Putamen (tissue), 1 donor: ENCODE results near the gene AMZ2.
"Not testable (repeated sequence)": the region's sequence is repeated elsewhere in the genome, so short reads cannot be mapped to it uniquely, and the experiment has no call there.

ENCODE experiments used
- DNase-seq: peaks from one replicate; pipeline ENCODE4 v3.0.0-alpha.2; 2016; ENCODE audit warnings: low spot score

The AMZ2 gene

GRCh38 chr17:68220786-68221185 lies 27.1 kb upstream of the AMZ2 start:
- DNase-seq: not testable (repeated sequence)

- DNase-seq: no peak
Measured at GRCh38 chr17:68221786-68222185, 26.1 kb upstream of the AMZ2 start.

GRCh38 chr17:68222606-68223005 lies 25.2 kb upstream of the AMZ2 start:
- no peak for DNase-seq

GRCh38 chr17:68225055-68225454 lies 22.8 kb upstream of the AMZ2 start:
- DNase-seq: not testable (repeated sequence)

- not testable (repeated sequence) for DNase-seq
Measured at GRCh38 chr17:68228039-68228680, 19.7 kb upstream of the AMZ2 start.

GRCh38 chr17:68228817-68229570 lies 18.8 kb upstream of the AMZ2 start:
- DNase-seq: no peak

GRCh38 chr17:68229619-68230018 lies 18.2 kb upstream of the AMZ2 start:
- no peak for DNase-seq

- DNase-seq: not testable (repeated sequence)
Measured at GRCh38 chr17:68231131-68231530, 16.7 kb upstream of the AMZ2 start.

- no peak for DNase-seq
Measured at GRCh38 chr17:68231541-68231940, 16.3 kb upstream of the AMZ2 start.

- DNase-seq: not testable (repeated sequence)
Measured at GRCh38 chr17:68232741-68233140, 15.1 kb upstream of the AMZ2 start.

GRCh38 chr17:68234726-68235335 lies 13.0 kb upstream of the AMZ2 start:
- peak; percentile 59 for DNase-seq

GRCh38 chr17:68235336-68235791 lies 12.5 kb upstream of the AMZ2 start:
- DNase-seq: peak; percentile 43

GRCh38 chr17:68237369-68238163 lies 10.3 kb upstream of the AMZ2 start:
- DNase-seq: not testable (repeated sequence)

GRCh38 chr17:68238164-68238870 lies 9.5 kb upstream of the AMZ2 start:
- DNase-seq: no peak

GRCh38 chr17:68238871-68239253 lies 9.0 kb upstream of the AMZ2 start:
- peak; percentile 45 for DNase-seq

- DNase-seq: no peak
Measured at GRCh38 chr17:68239632-68240366, 8.0 kb upstream of the AMZ2 start.

- DNase-seq: no peak
Measured at GRCh38 chr17:68246271-68247028, 1.4 kb upstream of the AMZ2 start.

- no peak for DNase-seq
Measured at GRCh38 chr17:68248199-68248825, 469 bp downstream of the AMZ2 start.

GRCh38 chr17:68248891-68249290 lies 1.0 kb downstream of the AMZ2 start:
- DNase-seq: no peak

GRCh38 chr17:68249354-68249765 lies 1.5 kb downstream of the AMZ2 start:
- no peak for DNase-seq
